ENCODE results near the gene PLK5.

- TF ChIP-seq POLR2A (IDR thresholded peaks at IDR 0.05; ENCODE audit: low read length) (no peak), GATA1 (IDR thresholded peaks at IDR 0.05; ENCODE audit: low read depth, low read length) (no peak)
Observed at GRCh38 chr19:1492474-1493006, 31.3 kb upstream of the PLK5 start.
